ENCODE measurements around the gene BASP1.

BASP1 gene

GRCh38 chr5:17219006-17219422 lies 1.6 kb downstream of the BASP1 start:
- TF ChIP-seq, protein P1, sequence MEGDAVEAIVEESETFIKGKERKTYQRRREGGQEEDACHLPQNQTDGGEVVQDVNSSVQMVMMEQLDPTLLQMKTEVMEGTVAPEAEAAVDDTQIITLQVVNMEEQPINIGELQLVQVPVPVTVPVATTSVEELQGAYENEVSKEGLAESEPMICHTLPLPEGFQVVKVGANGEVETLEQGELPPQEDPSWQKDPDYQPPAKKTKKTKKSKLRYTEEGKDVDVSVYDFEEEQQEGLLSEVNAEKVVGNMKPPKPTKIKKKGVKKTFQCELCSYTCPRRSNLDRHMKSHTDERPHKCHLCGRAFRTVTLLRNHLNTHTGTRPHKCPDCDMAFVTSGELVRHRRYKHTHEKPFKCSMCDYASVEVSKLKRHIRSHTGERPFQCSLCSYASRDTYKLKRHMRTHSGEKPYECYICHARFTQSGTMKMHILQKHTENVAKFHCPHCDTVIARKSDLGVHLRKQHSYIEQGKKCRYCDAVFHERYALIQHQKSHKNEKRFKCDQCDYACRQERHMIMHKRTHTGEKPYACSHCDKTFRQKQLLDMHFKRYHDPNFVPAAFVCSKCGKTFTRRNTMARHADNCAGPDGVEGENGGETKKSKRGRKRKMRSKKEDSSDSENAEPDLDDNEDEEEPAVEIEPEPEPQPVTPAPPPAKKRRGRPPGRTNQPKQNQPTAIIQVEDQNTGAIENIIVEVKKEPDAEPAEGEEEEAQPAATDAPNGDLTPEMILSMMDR (conservative IDR thresholded peaks at IDR 0.05), result no peak
- no peak overlapping the region for H3K27ac ChIP-seq

DNA sequence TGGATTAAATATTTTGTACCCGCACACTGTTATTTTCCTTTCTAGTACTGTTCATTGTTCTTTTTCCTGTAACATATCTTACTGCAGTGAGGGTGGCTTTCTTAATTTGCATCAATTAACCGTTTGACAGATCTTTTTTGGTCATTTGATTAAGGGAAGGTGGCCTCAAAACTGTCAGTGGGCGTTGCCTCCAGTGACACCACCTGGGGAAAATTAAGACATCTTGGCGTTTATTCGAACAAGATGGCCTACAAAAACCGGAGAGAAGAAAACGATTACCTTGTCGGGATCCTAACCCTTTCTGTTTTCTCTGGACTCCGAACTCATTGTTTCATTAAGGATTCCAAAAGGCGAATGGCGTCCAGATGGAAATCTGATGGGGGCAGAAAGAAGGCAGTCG lies 2.0 kb downstream of the BASP1 start:
- no peak overlapping the region for H3K27ac ChIP-seq
- TF ChIP-seq, protein P1 (conservative IDR thresholded peaks at IDR 0.05), result no peak

DNA sequence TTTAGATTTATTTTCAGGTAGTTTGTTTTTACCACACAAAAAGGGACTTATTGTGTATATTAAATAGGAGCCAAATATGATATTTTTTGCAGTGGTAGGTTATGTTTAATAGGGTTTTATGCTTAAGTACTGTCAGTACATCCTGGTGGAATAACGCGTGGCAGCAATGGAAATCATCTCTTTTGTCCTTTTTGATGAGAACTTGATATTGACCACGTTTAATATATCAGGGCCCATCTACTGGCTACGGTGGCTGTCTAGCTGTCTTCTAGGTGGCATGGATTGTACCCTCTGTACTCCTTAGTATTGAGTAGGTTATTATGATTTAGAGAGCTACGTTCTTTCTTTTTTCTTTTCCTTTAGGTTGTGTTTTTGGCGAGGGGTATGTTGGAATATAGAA lies 2.6 kb downstream of the BASP1 start:
- TF ChIP-seq, protein P1 (conservative IDR thresholded peaks at IDR 0.05), result no peak
- no peak overlapping the region for H3K27ac ChIP-seq

DNA sequence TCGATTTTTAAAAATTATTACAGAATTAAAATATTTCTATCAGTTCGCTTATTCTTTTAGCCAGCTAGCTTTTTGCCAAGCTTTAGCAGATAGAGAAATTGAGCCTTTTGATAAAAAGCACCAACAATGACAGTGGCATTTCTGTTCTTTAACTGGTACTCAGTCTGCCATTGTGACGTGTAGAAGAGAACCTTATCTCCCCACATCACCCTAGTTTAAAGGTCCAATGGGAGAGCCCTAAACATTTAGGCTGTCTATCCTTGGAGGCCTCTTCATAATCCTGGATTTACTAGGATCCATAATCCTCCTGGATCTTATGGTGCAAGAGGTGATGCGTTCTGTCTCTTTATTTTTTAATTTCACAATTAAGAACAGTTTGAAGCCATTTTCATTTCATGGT lies 3.0 kb downstream of the BASP1 start:
- H3K27ac ChIP-seq, result no peak overlapping the region
- TF ChIP-seq, protein P1 (conservative IDR thresholded peaks at IDR 0.05), result no peak

DNA sequence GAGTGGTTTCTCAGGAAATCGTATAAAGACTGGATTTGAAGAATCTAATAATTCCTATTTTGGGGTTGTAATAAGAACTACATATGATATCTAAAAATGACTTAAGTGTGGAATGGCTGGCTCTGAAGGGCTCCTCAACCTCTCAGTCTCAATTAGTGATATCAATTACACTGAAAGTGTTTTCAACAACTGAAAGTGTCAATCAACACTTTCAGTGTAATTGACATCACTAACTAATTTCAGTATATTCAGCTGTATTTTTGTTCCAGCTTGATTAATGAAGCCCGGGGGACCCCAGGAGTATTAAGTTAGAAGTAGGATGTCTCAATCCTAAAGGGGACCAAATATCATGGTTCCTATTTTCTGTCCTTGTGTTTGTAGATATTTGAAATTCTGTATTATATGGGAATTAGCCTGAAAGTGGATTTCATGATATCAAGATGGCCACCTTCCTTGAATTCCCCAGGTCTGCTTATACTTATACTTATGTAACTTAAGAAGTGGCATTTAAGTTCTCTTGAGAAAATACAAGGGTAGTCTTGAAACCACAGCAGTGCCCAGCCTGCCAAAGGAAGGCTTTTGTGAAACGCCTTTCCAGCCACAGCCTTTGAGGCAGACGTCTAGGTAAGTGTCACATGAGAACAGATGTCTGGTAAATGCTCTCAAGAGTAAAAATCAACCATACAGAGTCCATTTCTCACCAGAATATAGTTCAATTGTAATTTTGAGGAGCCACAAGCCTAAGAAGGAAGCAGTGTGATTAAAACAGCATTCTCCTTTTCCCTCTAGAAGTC lies 4.6 kb downstream of the BASP1 start:
- TF ChIP-seq, protein P1 (conservative IDR thresholded peaks at IDR 0.05), result no peak
- H3K27ac ChIP-seq, result no peak overlapping the region

DNA sequence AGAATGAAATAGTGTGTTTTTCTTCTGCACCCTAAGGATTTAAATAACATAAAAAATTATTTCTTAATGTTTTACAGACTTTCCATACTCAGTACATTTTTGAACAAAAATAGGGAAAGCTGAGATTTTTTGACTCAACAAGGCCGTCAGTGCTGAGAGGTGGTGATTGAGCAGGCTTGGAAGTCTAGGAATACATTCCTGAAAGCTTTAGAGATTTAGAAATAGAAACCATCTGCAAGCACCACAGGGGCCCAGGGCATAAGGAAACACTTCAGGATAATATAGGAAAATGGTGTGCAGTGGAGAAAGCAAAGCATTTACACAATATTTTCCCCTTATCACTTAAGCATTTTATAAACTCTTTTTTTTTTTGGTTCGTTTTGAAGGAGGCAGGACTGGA lies 5.2 kb downstream of the BASP1 start:
- TF ChIP-seq, protein P1 (conservative IDR thresholded peaks at IDR 0.05), result no peak
- no peak overlapping the region for H3K27ac ChIP-seq

- TF ChIP-seq, protein P1 (conservative IDR thresholded peaks at IDR 0.05), result no peak
- no peak overlapping the region for H3K27ac ChIP-seq
Measured at GRCh38 chr5:17223367-17224185, 6.1 kb downstream of the BASP1 start.

Data from VCaP (cell line).